Measurements from ENCODE around the gene JAG2.
"Not testable (repeated sequence)": the region's sequence is repeated elsewhere in the genome, so short reads cannot be mapped to it uniquely, and the experiment has no call there.

The JAG2 gene

GRCh38 chr14:105137481-105138020, 31.0 kb downstream of the JAG2 start:
- DNase-seq = no peak

- DNase-seq = no peak
Measured at GRCh38 chr14:105136401-105137322, 31.9 kb downstream of the JAG2 start.

GRCh38 chr14:105135700-105136395, 32.7 kb downstream of the JAG2 start:
- no peak for DNase-seq

GRCh38 chr14:105132921-105133654, 35.5 kb downstream of the JAG2 start:
- DNase-seq = no peak

GRCh38 chr14:105131241-105131640, 37.3 kb downstream of the JAG2 start:
- DNase-seq = no peak

GRCh38 chr14:105128059-105128458, 40.5 kb downstream of the JAG2 start:
- no peak for DNase-seq

GRCh38 chr14:105126981-105127329, 41.6 kb downstream of the JAG2 start:
- no peak for DNase-seq

- DNase-seq = no peak
Measured at GRCh38 chr14:105126126-105126980, 42.2 kb downstream of the JAG2 start.

- no peak for DNase-seq
Measured at GRCh38 chr14:105124823-105125222, 43.8 kb downstream of the JAG2 start.

GRCh38 chr14:105123981-105124765, 44.4 kb downstream of the JAG2 start:
- DNase-seq = no peak

GRCh38 chr14:105123064-105123665, 45.4 kb downstream of the JAG2 start:
- no peak for DNase-seq

GRCh38 chr14:105120056-105120455, 48.5 kb downstream of the JAG2 start:
- DNase-seq = no peak

- DNase-seq = no peak
Measured at GRCh38 chr14:105119408-105120025, 49.1 kb downstream of the JAG2 start.

GRCh38 chr14:105118646-105119407, 49.7 kb downstream of the JAG2 start:
- DNase-seq = no peak

GRCh38 chr14:105117710-105118385, 50.7 kb downstream of the JAG2 start:
- DNase-seq = no peak

- no peak for DNase-seq
Measured at GRCh38 chr14:105117257-105117646, 51.3 kb downstream of the JAG2 start.

- DNase-seq = no peak
Measured at GRCh38 chr14:105116451-105117256, 51.9 kb downstream of the JAG2 start.

- not testable (repeated sequence) for DNase-seq
Measured at GRCh38 chr14:105109243-105109642, 59.3 kb downstream of the JAG2 start.

Data from NCI-H1092 treated with DMSO at 0.1 percent for 48 hours (cell line).